NCI-H1417 treated with DMSO at 0.1 percent for 48 hours (cell line): ENCODE data around the gene TRPC6.
A peak's percentile ranks its signal among the peaks of the same experiment; 100 is the strongest.
"Not testable (repeated sequence)": the region's sequence is repeated elsewhere in the genome, so short reads cannot be mapped to it uniquely, and the experiment has no call there.

ENCODE experiments used
- DNase-seq: peaks from one replicate; lab custom pipeline; 2025; lab: John Stamatoyannopoulos, UW

Gene TRPC6

DNA sequence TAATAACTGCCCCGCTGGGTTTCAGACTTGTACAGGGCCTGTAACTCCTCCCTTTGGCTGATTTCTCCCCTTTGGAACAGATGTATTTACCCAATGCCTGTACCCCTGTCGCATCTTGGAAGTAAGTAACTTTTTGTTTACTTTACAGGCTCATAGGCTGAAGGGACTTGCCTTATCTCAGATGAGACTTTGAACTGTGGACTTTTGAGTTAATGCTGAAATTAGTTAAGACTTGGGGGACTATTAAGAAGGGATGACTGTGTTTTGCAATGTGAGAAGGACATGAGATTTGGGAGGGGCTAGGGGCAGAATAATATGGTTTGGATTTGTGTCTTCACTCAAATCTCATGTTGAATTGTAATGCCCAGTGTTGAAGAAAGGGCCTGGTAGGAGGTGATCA is 62.0 kb downstream of the TRPC6 start:
- DNase-seq: no peak

- DNase-seq: no peak
Observed at GRCh38 chr11:101516546-101516945, 67.3 kb downstream of the TRPC6 start.

DNA sequence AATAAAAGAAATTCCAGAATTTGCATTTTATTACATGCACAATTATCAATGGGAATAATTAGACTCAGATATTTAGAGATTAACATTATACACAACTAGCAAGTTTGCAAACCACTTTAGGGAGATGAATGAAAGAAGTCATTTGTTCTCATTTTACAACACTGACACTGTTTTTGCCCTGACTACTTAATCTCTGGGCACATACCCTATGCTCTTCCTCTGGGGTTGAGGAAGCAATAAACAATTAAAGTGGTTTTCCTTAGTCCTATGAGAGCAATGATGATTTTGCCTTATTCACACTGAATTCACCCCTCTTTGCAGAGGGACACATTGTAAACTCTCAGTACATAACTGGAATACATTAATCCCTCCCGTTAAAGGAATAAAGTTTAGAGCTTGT is 72.7 kb downstream of the TRPC6 start:
- no peak for DNase-seq

- no peak for DNase-seq
Observed at GRCh38 chr11:101510591-101510990, 73.2 kb downstream of the TRPC6 start.

DNA sequence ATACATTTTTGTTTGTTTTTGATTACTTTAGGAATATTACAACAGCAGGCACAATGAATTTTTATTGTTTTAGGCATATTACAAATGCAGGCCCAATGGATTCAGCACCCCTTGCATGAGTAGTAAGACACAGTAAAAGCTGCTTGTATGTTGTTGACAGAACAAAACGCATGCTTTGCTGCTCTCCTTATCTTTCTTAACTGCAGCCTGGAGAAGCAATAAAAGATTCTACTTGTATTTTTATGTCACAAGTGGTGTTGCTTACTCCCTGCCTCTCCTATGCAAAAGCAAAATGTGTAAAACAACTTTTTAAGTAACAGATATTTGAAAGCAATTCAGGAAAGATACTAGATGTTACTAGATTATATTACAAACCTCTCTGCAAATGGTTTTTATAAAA is 73.9 kb downstream of the TRPC6 start:
- no peak for DNase-seq

- DNase-seq: no peak
Observed at GRCh38 chr11:101508370-101508769, 75.4 kb downstream of the TRPC6 start.

GRCh38 chr11:101498891-101499290 is 84.9 kb downstream of the TRPC6 start:
- DNase-seq: no peak

DNA sequence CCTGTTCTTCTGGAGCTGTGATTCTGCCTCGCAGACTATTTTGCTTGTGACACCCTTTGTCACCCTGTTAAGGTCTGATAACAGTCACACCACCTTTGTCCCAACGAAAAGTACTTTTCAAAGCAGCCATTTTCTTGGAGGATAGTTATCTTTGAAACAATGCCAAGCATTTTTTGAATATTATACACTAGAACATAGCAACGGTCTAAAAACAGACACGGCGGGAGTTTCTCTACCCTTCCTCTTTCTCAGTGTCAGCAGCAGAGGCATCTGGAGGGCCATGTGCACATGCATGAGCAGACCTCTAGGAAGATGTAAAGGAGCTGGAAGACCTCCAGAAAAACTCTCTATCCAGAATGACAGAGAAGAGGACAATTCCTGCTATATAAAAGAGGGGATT is 86.5 kb downstream of the TRPC6 start:
- no peak for DNase-seq

GRCh38 chr11:101487775-101488174 is 96.0 kb downstream of the TRPC6 start:
- DNase-seq: no peak

GRCh38 chr11:101482556-101483124 is 101.2 kb downstream of the TRPC6 start:
- DNase-seq: no peak

GRCh38 chr11:101478587-101479369 is 105.0 kb downstream of the TRPC6 start:
- no peak for DNase-seq

- DNase-seq: no peak
Observed at GRCh38 chr11:101477926-101478325, 105.9 kb downstream of the TRPC6 start.

- no peak for DNase-seq
Observed at GRCh38 chr11:101476191-101476590, 107.6 kb downstream of the TRPC6 start.

DNA sequence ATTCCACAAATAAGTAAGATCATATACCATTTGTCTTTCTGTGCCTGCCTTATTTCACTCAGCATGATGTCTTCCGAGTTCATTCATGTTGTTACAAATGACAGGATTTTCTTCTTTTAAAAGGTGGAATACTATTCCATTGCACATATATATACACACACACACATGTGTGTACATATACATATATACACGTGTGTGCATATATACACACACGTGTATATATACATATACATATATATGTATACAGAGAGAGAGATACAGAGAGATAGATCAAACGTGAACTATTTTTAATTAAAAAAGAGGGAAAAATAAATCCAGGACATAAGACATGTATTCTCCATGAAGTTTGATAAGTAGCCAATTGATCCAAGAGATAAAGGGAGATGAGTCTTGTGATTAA is 108.1 kb downstream of the TRPC6 start:
- no peak for DNase-seq

DNA sequence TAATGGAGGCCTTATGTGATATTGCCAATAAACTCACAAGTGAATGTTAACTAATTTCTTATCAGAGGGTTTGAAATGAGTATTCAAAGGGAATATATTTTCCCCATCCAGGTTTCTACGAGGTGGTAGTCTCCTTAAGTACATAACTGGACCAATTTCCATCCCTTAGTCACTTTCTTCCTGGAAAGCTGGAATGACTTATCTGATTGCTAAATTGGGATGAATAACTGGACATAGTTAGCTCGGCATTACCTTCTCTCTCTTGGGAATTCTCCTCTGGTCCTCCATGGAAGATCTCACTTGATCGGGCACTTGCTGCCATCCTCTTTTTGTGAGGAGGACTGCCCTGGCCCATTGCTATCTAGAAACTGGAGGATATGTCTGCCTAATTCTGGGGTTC is 109.1 kb downstream of the TRPC6 start:
- no peak for DNase-seq

GRCh38 chr11:101470881-101471520 is 112.8 kb downstream of the TRPC6 start:
- no peak for DNase-seq

DNA sequence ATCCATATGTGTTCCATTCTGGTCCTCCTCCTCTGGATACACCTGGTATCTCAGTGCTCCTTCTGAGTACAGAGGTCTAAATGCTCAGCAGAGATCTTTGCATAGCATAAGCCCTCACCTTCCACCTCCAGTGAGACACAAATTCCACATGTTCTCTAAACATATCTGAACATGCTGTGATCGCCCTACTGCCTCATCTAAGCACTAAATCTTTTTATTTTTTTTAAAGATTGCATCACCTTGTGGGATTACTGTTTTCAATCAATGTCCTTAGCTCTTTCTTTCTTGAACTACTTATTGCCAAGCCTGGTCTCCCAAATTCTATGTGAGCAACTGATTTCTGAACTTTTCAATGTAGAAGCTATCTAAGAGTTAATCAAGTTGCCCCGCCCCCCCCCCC is 113.4 kb downstream of the TRPC6 start:
- DNase-seq: no peak

GRCh38 chr11:101466352-101466751 is 117.5 kb downstream of the TRPC6 start:
- DNase-seq: no peak

DNA sequence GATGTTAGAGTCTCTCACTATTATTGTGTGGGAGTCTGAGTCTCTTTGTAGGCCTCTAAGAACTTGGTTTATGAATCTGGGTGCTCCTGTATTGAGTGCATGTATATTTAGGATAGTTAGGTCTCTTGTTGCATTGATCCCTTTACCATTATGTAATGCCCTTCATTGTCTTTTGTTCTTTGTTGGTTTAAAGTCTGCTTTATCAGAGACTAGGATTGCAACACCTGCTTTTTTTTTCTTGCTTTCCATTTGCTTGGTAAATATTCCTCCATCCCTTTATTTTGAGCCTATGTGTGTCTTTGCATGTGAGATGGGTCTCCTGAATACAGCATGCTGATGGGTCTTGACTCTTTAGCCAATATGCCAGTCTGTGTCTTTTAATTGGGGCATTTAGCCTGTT is 119.4 kb downstream of the TRPC6 start:
- not testable (repeated sequence) for DNase-seq

- no peak for DNase-seq
Observed at GRCh38 chr11:101459020-101459419, 124.8 kb downstream of the TRPC6 start.

DNA sequence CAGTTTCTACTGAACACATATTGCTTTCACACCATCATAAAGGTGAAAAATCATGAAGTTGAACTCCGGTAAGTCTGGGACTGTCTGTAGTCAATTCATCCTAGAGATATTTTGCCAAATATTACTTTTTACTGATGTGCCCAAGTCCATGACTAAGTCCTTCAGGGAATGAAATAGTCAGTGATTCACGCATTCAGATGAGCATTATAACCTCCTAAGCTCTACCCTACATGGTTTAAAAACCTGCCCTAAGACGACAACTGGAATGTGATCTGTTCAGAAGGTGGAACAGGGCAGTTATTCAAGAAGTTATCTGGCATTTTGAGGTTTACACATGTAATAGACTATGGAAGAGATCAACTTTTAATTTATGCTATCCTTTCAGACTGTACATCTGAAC is 125.6 kb downstream of the TRPC6 start:
- DNase-seq: no peak

DNA sequence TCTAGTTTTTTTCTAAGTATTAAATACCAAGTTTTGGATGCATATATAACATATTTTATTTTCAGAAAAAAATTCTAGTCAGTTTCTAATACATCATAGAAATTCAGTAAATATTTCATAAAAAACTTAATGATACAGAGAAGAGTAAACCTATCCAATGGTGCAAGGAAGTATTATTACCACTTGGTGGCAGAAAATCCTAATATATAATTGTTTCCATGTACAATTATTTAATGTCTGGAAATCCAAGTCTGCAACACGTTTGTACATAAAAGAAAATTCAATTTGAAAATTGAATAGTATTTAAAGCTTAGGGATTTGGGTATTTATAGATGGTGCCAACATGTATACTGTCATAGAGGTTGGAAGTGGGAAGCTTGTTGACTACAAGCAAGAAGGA is 127.0 kb downstream of the TRPC6 start:
- peak; percentile 28 for DNase-seq

DNA sequence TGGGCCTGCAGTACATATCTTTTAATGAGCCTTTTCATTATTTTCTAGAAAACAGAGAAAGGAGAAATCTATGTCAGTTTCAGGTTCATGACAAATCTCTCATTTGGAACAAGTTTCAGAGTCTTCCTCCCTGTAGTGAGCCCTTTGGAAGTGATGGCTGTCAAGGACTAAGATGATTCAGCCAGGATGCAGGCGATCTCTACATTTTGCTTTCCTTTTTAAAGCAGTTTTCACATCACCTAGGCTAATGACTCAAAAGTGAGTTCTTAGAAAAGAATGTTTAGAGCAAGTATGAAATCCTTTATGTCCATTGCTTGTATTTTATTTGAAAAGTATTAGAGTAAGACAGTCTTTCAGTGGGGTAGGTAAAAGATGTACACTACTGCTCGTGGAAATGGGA is 130.1 kb downstream of the TRPC6 start:
- DNase-seq: no peak
